ENCODE data around the gene HTR6.

DNA sequence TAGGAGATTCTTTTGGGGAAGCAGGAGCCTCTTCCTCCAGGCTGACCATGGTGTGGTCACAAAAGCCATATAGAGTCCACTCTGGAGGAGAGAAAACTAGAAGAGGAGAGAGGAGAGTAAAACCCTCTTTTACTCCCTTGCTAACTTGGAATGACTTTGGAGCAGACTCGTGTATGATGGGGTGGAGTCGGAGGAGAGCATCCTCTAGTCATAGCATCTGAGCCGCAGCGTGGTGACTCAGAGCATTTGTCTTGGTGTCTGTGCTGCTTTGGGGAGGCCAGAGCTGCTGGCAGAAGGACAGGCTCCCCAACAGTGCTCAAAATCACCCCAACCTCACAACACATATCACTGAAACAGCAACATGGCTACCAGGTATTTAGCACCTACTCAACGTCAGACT is 11.1 kb downstream of the HTR6 start:
- TF ChIP-seq, protein P1, sequence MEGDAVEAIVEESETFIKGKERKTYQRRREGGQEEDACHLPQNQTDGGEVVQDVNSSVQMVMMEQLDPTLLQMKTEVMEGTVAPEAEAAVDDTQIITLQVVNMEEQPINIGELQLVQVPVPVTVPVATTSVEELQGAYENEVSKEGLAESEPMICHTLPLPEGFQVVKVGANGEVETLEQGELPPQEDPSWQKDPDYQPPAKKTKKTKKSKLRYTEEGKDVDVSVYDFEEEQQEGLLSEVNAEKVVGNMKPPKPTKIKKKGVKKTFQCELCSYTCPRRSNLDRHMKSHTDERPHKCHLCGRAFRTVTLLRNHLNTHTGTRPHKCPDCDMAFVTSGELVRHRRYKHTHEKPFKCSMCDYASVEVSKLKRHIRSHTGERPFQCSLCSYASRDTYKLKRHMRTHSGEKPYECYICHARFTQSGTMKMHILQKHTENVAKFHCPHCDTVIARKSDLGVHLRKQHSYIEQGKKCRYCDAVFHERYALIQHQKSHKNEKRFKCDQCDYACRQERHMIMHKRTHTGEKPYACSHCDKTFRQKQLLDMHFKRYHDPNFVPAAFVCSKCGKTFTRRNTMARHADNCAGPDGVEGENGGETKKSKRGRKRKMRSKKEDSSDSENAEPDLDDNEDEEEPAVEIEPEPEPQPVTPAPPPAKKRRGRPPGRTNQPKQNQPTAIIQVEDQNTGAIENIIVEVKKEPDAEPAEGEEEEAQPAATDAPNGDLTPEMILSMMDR (IDR thresholded peaks at IDR 0.05) = no peak
- no peak for TF ChIP-seq POLR2A (IDR thresholded peaks at IDR 0.05)
